Measurements from ENCODE around the gene CST9. TPM values are rescaled to one million over a fixed set of nuclear protein-coding genes. Genes with fewer than 3 reads are reported as not detected.

CST9 gene
- total and polyA plus RNA-seq, 2 of the 13 experiments (the other 11 are each of a cell fraction or from before 2014, with no cell fraction given): 0.07 TPM; not detected in 1

DNA sequence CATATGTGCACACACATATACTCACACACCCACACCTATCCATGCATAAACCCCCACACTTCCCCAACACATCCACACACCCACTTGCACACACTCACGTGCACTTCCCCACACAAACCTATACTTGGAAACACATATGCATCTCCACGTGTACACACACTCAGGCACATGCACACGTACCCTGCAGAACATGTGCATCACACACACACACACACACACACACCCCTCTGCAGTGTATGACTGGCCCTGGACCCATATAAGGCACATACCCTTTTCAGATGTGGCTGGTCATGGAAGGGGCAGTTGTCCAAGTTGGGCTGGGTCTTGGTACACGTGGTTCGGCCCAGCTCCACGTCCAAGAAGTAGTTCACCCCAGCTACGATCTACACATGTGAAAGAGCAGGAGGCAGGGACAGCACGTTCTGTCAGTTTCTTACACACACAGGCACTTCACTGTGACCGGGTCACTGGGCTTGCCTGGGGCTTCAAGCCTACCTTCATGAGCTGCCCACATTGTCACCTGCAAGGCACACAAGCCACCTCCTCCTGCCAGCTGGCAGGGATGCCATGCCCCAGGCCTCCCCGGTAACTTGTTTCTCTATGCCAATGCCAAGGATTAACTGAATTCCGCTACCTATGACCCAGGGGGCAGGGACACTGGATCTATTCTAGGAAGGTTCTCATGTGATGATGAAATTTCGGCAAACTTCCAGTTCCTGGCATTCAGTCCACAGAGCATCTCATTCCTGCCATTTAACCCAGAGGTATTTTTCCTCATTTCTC, 29.5 kb upstream of the CST9 start (continued):
- TF ChIP-seq, protein P1, sequence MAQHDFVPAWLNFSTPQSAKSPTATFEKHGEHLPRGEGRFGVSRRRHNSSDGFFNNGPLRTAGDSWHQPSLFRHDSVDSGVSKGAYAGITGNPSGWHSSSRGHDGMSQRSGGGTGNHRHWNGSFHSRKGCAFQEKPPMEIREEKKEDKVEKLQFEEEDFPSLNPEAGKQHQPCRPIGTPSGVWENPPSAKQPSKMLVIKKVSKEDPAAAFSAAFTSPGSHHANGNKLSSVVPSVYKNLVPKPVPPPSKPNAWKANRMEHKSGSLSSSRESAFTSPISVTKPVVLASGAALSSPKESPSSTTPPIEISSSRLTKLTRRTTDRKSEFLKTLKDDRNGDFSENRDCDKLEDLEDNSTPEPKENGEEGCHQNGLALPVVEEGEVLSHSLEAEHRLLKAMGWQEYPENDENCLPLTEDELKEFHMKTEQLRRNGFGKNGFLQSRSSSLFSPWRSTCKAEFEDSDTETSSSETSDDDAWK (CRISPR knock-in tag; IDR thresholded peaks at IDR 0.05): no peak
- TF ChIP-seq MIER2 (CRISPR knock-in tag; IDR thresholded peaks at IDR 0.05): no peak
- no peak for TF ChIP-seq ZNF614 (CRISPR knock-in tag; IDR thresholded peaks at IDR 0.05; ENCODE audit: borderline replicate concordance)
- no peak for TF ChIP-seq ZNF546 (CRISPR knock-in tag; conservative IDR thresholded peaks at IDR 0.05)
- TF ChIP-seq SCMH1 (CRISPR knock-in tag; IDR thresholded peaks at IDR 0.05; ENCODE audit: borderline replicate concordance): no peak
- TF ChIP-seq, protein P2, sequence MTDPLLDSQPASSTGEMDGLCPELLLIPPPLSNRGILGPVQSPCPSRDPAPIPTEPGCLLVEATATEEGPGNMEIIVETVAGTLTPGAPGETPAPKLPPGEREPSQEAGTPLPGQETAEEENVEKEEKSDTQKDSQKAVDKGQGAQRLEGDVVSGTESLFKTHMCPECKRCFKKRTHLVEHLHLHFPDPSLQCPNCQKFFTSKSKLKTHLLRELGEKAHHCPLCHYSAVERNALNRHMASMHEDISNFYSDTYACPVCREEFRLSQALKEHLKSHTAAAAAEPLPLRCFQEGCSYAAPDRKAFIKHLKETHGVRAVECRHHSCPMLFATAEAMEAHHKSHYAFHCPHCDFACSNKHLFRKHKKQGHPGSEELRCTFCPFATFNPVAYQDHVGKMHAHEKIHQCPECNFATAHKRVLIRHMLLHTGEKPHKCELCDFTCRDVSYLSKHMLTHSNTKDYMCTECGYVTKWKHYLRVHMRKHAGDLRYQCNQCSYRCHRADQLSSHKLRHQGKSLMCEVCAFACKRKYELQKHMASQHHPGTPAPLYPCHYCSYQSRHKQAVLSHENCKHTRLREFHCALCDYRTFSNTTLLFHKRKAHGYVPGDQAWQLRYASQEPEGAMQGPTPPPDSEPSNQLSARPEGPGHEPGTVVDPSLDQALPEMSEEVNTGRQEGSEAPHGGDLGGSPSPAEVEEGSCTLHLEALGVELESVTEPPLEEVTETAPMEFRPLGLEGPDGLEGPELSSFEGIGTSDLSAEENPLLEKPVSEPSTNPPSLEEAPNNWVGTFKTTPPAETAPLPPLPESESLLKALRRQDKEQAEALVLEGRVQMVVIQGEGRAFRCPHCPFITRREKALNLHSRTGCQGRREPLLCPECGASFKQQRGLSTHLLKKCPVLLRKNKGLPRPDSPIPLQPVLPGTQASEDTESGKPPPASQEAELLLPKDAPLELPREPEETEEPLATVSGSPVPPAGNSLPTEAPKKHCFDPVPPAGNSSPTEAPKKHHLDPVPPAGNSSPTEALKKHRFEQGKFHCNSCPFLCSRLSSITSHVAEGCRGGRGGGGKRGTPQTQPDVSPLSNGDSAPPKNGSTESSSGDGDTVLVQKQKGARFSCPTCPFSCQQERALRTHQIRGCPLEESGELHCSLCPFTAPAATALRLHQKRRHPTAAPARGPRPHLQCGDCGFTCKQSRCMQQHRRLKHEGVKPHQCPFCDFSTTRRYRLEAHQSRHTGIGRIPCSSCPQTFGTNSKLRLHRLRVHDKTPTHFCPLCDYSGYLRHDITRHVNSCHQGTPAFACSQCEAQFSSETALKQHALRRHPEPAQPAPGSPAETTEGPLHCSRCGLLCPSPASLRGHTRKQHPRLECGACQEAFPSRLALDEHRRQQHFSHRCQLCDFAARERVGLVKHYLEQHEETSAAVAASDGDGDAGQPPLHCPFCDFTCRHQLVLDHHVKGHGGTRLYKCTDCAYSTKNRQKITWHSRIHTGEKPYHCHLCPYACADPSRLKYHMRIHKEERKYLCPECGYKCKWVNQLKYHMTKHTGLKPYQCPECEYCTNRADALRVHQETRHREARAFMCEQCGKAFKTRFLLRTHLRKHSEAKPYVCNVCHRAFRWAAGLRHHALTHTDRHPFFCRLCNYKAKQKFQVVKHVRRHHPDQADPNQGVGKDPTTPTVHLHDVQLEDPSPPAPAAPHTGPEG (CRISPR knock-in tag; IDR thresholded peaks at IDR 0.05): no peak
- TF ChIP-seq HNF4A (CRISPR knock-in tag; IDR thresholded peaks at IDR 0.05): 0 out of 2 replicates have a peak, but pooled peaks have one; percentile 32
- TF ChIP-seq, protein P3, sequence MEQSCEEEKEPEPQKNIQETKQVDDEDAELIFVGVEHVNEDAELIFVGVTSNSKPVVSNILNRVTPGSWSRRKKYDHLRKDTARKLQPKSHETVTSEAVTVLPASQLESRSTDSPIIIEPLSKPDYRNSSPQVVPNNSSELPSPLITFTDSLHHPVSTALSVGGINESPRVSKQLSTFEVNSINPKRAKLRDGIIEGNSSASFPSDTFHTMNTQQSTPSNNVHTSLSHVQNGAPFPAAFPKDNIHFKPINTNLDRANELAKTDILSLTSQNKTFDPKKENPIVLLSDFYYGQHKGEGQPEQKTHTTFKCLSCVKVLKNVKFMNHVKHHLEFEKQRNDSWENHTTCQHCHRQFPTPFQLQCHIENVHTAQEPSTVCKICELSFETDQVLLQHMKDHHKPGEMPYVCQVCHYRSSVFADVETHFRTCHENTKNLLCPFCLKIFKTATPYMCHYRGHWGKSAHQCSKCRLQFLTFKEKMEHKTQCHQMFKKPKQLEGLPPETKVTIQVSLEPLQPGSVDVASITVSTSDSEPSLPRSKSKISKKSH (CRISPR knock-in tag; IDR thresholded peaks at IDR 0.05; ENCODE audit: borderline replicate concordance): no peak
- TF ChIP-seq PITX1 (CRISPR knock-in tag; IDR thresholded peaks at IDR 0.05): no peak
- peak; percentile 93; the same call in 1 of the 2 replicates for TF ChIP-seq ZNF672 (CRISPR knock-in tag; IDR thresholded peaks at IDR 0.05)
- no peak for TF ChIP-seq ZFY (CRISPR knock-in tag; IDR thresholded peaks at IDR 0.05)
- TF ChIP-seq ZNF615 (CRISPR knock-in tag; IDR thresholded peaks at IDR 0.05; ENCODE audit: borderline replicate concordance): no peak
- no peak for TF ChIP-seq ZNF619 (CRISPR knock-in tag; IDR thresholded peaks at IDR 0.05)
- TF ChIP-seq ZNF121 (CRISPR knock-in tag; IDR thresholded peaks at IDR 0.05): no peak
- no peak for TF ChIP-seq ZSCAN9 (CRISPR knock-in tag; IDR thresholded peaks at IDR 0.05; ENCODE audit: borderline replicate concordance)

All from HepG2 (cell line).